GM21390 (cell line): Measurements from ENCODE around the gene TTC23.
"Not testable (repeated sequence)": the region's sequence is repeated elsewhere in the genome, so short reads cannot be mapped to it uniquely, and the experiment has no call there.

Experiments used
- ATAC-seq: cut with Tn5 transposase; IDR thresholded peaks from one replicate; pipeline ENCODE4 v1.9.1; 2021; ENCODE audit not compliant: unreplicated experiment

The TTC23 gene

GRCh38 chr15:99250001-99250400, 620 bp upstream of the TTC23 start:
- ATAC-seq, result no peak

DNA sequence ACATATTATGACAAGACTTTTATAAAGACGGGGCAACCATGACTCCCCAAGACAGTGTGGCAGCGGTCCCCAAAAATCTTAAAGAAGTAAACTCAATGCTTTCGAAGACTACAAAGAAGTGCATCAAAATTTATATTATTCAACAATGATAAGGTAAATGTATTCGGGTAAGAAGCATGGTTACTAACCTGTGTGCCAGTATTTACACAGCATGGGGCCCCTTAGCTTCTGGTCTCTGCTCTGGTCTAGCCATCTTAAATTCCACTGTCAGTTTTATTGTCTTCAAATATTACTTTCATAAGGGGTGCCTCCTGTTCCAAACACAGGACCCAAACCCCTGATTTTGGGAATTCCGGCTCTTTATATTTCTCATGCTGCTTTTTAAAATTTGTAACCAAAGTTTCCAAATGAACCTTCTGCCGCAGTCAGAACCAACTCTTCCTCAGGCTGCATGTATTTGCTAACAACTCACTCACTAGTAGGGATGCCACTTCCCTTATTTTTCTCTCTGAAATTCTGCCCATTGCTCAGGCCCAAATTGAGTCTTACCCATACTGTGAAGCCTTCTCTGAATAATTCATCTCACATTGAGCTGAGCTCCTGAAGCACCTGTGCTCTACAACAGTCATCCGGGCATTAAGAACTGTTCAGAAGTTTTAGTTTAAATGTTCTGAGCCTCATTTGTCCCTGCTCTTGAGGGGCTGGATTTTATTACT, 1.2 kb downstream of the TTC23 start:
- no peak for ATAC-seq

- no peak for ATAC-seq
Measured at GRCh38 chr15:99247062-99247461, 2.3 kb downstream of the TTC23 start.

- no peak for ATAC-seq
Measured at GRCh38 chr15:99244306-99244705, 5.1 kb downstream of the TTC23 start.

- no peak for ATAC-seq
Measured at GRCh38 chr15:99241752-99242151, 7.6 kb downstream of the TTC23 start.

- ATAC-seq, result peak; percentile 89
Measured at GRCh38 chr15:99239545-99240198, 9.7 kb downstream of the TTC23 start.

DNA sequence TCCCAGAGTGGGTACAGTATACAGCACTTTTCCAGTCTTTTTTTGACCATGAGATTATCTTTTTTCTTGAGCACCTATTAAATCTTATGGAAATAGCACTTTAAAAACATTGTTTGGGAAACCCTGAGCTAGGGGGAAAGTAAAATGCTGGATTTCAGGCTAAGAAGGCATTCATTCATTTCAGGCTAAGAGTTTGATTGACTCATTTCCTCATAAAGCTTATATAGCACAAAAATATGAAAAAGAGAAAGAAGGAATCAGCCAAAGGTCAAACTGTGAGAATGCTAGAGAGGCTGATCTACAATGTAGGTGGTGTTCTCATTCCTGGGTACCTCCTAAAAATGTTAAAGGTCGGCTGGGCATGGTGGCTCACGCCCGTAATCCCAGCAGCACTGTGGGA, 10.5 kb downstream of the TTC23 start:
- ATAC-seq, result no peak

DNA sequence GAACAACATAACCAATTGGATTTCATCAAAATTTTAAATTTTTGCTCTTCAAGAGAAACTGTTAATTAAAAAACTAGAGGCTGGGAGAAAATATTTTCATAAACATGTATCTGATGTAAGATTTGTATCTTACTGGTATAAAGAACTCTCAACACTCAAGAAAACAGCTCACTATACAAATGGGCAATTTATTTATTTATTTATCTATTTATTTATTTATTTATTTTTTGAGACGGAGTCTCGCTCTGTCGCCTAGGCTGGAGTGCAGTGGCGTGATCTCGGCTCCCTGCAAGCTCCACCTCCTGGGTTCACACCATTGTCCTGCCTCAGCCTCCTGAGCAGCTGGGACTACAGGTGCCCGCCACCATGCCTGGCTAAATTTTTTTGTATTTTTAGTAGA, 15.2 kb downstream of the TTC23 start:
- not testable (repeated sequence) for ATAC-seq

DNA sequence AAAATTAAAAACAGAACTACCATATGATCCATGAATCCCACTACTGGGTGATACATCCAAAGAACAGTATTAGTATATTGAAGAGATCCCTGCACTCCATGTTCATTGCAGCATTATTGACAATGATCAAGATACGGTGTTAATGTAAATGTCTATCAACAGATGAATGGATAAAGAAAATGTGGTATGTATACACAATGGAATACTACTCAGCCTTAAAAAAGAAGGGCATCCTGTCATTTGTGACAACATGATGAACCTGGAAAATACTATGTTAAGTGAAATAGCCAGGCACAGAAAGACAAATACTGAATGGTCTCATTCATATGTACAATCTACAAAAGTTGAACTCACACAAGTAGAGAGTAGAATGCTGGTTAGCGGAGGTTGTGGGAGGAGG, 16.6 kb downstream of the TTC23 start:
- no peak for ATAC-seq

- no peak for ATAC-seq
Measured at GRCh38 chr15:99230867-99231266, 18.5 kb downstream of the TTC23 start.

DNA sequence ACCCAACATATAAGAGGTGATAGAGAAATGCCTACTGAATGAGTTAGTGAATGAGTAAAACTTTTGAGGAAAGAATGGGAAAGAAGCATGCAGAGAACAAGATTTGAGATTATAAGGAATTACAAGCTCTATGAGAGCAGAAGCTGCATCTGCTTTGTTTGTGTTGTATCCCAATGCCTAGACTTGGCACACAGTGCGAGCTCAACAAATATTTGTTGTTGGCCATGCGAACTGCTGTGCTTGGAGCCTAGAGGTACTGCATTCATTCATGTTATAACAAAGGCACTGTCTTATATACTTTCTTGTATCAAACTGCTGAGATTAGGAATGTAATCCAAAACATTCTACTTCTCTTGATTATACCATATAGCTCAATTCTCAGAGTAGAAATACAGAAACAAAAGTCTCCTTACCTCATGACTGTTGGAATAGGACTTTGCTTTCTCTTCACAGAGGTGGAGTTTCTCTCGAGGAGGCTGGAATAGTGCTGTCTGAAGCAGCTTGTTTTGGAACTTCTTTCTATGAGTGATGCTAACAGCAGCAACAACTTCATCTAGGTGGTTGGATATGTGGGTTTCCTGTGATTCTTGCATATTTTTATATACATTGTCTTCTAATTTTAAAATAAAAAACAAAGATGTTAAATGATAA, 21.1 kb downstream of the TTC23 start:
- no peak for ATAC-seq

- no peak for ATAC-seq
Measured at GRCh38 chr15:99226802-99227201, 22.6 kb downstream of the TTC23 start.

DNA sequence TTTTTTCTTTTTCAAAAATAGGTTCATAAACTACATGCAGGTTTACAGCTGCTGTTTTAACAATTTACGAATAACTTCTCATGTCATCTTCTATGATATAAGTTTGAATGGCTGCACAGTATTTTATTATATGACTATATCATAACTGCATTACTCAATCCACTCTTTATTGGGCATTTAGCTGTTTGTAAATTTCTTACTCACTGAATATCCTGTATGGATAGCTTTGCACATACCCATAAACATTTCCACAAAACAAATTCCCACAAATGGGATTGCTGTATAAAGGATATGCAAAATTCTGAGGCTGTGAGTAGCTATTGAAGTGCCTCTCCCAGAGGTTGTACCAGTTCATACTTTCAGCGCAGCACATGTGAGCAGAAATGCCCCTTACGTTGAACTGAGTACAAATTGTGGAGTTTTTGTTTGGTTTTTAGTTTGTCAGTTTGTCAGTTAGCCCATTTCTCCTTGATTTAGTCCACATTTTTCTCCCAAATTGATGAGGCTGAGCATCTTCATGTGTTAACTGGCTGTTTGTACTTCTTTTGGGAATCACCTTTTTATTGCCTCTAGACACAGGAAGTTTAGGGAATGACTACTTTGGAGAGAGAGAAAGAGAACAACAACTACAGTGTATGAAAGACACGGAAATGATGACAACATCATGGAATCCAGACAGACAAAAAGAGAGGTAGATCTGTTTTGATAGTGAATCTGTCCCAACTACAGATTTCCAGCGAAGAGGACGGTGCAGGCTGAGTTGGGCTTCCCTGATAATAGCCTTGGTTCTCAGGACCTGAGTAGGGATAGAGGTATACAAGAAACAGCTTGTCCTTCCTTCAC, 24.8 kb downstream of the TTC23 start:
- no peak for ATAC-seq

- no peak for ATAC-seq
Measured at GRCh38 chr15:99213187-99213811, 36.1 kb downstream of the TTC23 start.

- no peak for ATAC-seq
Measured at GRCh38 chr15:99212406-99212805, 37.0 kb downstream of the TTC23 start.

- ATAC-seq, result no peak
Measured at GRCh38 chr15:99211926-99212325, 37.5 kb downstream of the TTC23 start.

DNA sequence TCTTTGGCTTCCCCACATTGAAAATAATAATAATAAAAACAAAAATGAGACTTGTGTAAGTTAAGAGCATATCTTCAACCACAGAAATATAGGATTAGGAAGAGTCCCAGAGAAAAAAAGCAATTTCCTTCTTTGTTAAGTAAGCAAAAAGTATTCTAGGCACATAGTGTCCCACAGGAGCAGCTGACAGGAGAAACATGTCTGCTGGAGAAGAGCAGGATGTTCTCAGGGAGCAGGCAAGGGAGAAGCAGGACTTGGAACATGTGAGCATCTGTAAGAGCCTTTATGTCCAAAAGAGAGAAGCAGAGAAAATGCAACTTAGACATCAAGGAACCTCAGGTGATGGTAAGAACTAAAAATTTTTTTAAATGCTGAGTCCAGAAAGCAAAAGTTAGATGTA, 39.0 kb downstream of the TTC23 start:
- ATAC-seq, result no peak

GRCh38 chr15:99209326-99209725, 40.1 kb downstream of the TTC23 start:
- no peak for ATAC-seq

GRCh38 chr15:99207672-99208071, 41.7 kb downstream of the TTC23 start:
- ATAC-seq, result no peak

GRCh38 chr15:99202176-99202552, 47.2 kb downstream of the TTC23 start:
- no peak for ATAC-seq
